LNCaP clone FGC (cell line): ENCODE data around the gene TP63.

Experiments
- DNase-seq: peaks from one replicate; pipeline ENCODE4 v3.0.0-alpha.2; 2011; ENCODE audit warnings: low read depth
- H3K4me3 ChIP-seq: 2 replicates; pipeline ENCODE4 v1.5.1; 2011; ENCODE audit warnings: mild to moderate bottlenecking, low read depth, low read length, control low read depth
- CTCF ChIP-seq: IDR thresholded peaks from 2 replicates; pipeline ENCODE4 v1.5.1; 2012; ENCODE audit warnings: mild to moderate bottlenecking; ENCODE audit not compliant: control insufficient read depth, insufficient read depth; ENCODE audit errors: extremely low read depth

Gene TP63

DNA sequence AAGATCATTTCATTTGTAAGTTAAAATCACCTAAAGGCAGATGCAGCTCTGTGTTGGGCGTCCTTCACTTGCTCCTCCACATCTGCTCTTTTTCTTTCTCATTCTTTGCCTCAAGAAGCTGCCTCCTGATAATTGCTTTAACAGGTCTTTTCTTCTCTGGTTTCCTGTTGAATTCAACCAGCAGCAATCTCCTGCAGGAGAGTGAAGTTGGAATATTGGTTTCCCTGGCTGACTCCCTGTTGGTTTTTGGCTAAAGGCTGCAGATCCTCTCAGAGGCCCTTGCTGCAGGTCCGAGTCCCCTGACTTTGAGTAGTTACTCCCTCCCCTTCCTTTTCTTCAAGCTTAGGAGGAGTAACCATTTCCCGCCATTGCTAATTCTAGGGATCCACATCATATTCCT, 4.2 kb downstream of the TP63 start:
- no peak for DNase-seq
- TF ChIP-seq CTCF: no peak
- H3K4me3 ChIP-seq: no peak overlapping the region

GRCh38 chr3:189636048-189636447, 4.9 kb downstream of the TP63 start:
- DNase-seq: no peak
- no peak overlapping the region for H3K4me3 ChIP-seq
- TF ChIP-seq CTCF: no peak

GRCh38 chr3:189637750-189638149, 6.6 kb downstream of the TP63 start:
- H3K4me3 ChIP-seq: no peak overlapping the region
- no peak for TF ChIP-seq CTCF
- no peak for DNase-seq

- no peak for DNase-seq
- no peak for TF ChIP-seq CTCF
- H3K4me3 ChIP-seq: no peak overlapping the region
Measured at GRCh38 chr3:189638276-189639031, 7.3 kb downstream of the TP63 start.

DNA sequence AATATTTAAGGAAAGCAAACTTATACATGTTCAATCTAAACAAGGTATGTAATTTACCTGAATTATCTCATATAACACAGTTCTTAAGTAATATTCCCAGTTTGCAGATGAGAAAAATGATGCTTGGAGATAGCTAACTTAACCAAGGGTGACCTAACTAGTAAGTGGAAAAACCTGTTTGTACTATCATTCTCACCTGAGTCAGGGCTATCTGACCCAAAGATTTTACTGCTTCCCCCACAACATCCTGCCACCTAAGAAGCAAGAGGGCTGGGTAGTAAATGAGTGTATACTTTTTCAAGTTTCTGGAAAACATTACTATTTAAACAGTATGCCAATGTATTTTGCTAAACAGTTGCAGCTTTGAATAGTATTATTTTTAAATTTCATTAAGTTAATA, 10.6 kb downstream of the TP63 start:
- TF ChIP-seq CTCF: no peak
- no peak overlapping the region for H3K4me3 ChIP-seq
- no peak for DNase-seq

DNA sequence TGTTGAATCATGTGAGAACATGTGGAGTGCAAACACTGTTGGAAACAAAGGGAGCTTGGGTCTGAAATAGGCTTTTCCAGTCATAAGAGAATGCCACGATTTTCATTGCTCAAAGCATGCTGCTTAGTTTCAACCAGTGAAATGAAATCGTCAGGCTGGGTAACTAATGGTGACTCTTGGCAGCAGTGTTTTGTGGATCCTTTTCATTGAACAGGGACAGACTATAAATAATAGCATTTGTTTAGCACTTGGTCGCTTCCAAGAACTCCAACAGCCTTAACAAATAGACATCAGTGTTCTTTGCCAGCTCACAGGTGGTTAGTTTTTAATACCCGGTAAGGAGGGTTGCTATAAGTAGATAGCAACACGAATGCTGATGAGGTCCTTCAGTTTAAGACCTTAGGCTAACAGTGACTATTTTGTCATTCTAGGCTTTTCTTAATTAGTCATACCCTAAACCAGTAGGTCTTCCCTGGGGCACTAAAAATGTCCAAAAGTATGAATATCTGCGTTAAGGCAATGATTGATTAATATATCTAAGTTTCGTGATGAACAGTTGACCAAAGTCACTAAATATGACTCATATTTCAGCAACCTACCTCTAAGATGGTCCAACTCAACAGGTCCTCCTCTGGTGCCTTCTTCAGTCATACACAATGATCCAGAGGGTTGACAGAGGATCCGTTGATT, 15.8 kb downstream of the TP63 start:
- peak; percentile 10 for DNase-seq
- no peak overlapping the region for H3K4me3 ChIP-seq
- no peak for TF ChIP-seq CTCF
